Astrocyte of the spinal cord (primary cell): ENCODE data around the gene FOS.
"Not testable (repeated sequence)": the region's sequence is repeated elsewhere in the genome, so short reads cannot be mapped to it uniquely, and the experiment has no call there.

ENCODE experiments used
- DNase-seq: peaks from one replicate; pipeline ENCODE4 v3.0.0; 2011; ENCODE audit warnings: low read depth, low spot score
- H3K4me3 ChIP-seq: 2 replicates; pipeline ENCODE4 v1.5.1; 2011; ENCODE audit warnings: low read depth, mild to moderate bottlenecking, low read length, moderate library complexity
- CTCF ChIP-seq: IDR thresholded peaks from 2 replicates; pipeline ENCODE4 v1.5.1; 2012; ENCODE audit warnings: low read depth, mild to moderate bottlenecking, low read length, inconsistent platforms
- in situ Hi-C: cut with HindIII; loops from 2 replicates; pipeline ENCODE4 v1.10.0; 2017; ENCODE audit warnings: low sequenced_read_pairs

The FOS gene

GRCh38 chr14:75306927-75307699 lies 28.5 kb downstream of the FOS start:
- in situ Hi-C loops = loop anchor here (10.0 kb wide), 1 partner anchor 182 kb away; the partner anchor contains the start of gene NEK9
- no peak overlapping the region for H3K4me3 ChIP-seq
- peak; percentile 36 for TF ChIP-seq CTCF
- no peak for DNase-seq

- in situ Hi-C loops = loop anchor here (10.0 kb wide), 1 partner anchor 183 kb away; the partner anchor contains the start of gene NEK9
- no peak overlapping the region for H3K4me3 ChIP-seq
- peak; percentile 80 for DNase-seq
- TF ChIP-seq CTCF = peak; percentile 95
Observed at GRCh38 chr14:75307700-75308379, 29.2 kb downstream of the FOS start.

- in situ Hi-C loops = loop anchor here (10.0 kb wide), 1 partner anchor 184 kb away; the partner anchor contains the start of gene NEK9
- DNase-seq, H3K4me3 ChIP-seq: not testable (repeated sequence)
Observed at GRCh38 chr14:75308991-75309390, 30.4 kb downstream of the FOS start.

GRCh38 chr14:75309561-75309960 lies 30.9 kb downstream of the FOS start:
- in situ Hi-C loops = loop anchor here (10.0 kb wide), 1 partner anchor 185 kb away; the partner anchor contains the start of gene NEK9
- H3K4me3 ChIP-seq, DNase-seq: not testable (repeated sequence)

GRCh38 chr14:75310295-75311111 lies 31.9 kb downstream of the FOS start:
- no peak for TF ChIP-seq CTCF
- no peak overlapping the region for H3K4me3 ChIP-seq
- in situ Hi-C loops = no loop called here
- peak; percentile 94 for DNase-seq

GRCh38 chr14:75311356-75311755 lies 32.7 kb downstream of the FOS start:
- TF ChIP-seq CTCF = no peak
- H3K4me3 ChIP-seq = no peak overlapping the region
- no peak for DNase-seq
- in situ Hi-C loops = no loop called here

- no peak for DNase-seq
- H3K4me3 ChIP-seq = no peak overlapping the region
- in situ Hi-C loops = no loop called here
- no peak for TF ChIP-seq CTCF
Observed at GRCh38 chr14:75312341-75312740, 33.7 kb downstream of the FOS start.
